Cardiac septum (tissue), 1 donor: Measurements from ENCODE around the gene CCZ1B. TPM values are rescaled to one million over a fixed set of nuclear protein-coding genes. Genes with fewer than 3 reads are reported as not detected.
"Not testable (repeated sequence)": the region's sequence is repeated elsewhere in the genome, so short reads cannot be mapped to it uniquely, and the experiment has no call there.

ENCODE experiments used
- DNase-seq: peaks from one replicate; pipeline ENCODE4 v3.0.0-alpha.2; 2020; ENCODE audit warnings: low spot score
- intact Hi-C: fragments of 100-400 bp; cut with DNase I; formaldehyde crosslinking; loops from one replicate; pipeline ENCODE4 v1.14.0; 2022
- total RNA-seq: library from RNA; stranded (reverse); fragmentation: NEBNext Ultra II Directional; extraction: Animal tissue kit (Norgen Biotek cat#: 25700); gene quantifications from one replicate; pipeline ENCODE4 v1.2.1, GENCODE V29; 2021
- donor health status: DM: no; HTN: no; CAD: no.

CCZ1B gene
- total RNA-seq, 1 donor from 2014 or later, result 32.7 TPM

- intact Hi-C loops, DNase-seq: not testable (repeated sequence)
Observed at GRCh38 chr7:6835521-6835920, 9.4 kb upstream of the CCZ1B start.

GRCh38 chr7:6833636-6834035 is 7.6 kb upstream of the CCZ1B start:
- DNase-seq, result no peak
- intact Hi-C loops, result no loop called here

- intact Hi-C loops, result no loop called here
Observed at GRCh38 chr7:6831018-6831725, 5.1 kb upstream of the CCZ1B start.

GRCh38 chr7:6830026-6830425 is 4.0 kb upstream of the CCZ1B start:
- DNase-seq, intact Hi-C loops: not testable (repeated sequence)

More at GRCh38 chr7:6831018-6831725, 5.1 kb upstream of the CCZ1B start:
- no peak for DNase-seq

- intact Hi-C loops, DNase-seq: not testable (repeated sequence)
Observed at GRCh38 chr7:6829616-6830015, 3.5 kb upstream of the CCZ1B start.

- intact Hi-C loops, DNase-seq: not testable (repeated sequence)
Observed at GRCh38 chr7:6827180-6827579, 1.1 kb upstream of the CCZ1B start.

- intact Hi-C loops, DNase-seq: not testable (repeated sequence)
Observed at GRCh38 chr7:6825236-6826125, 594 bp downstream of the CCZ1B start.

GRCh38 chr7:6821622-6822021 is 4.5 kb downstream of the CCZ1B start:
- intact Hi-C loops, DNase-seq: not testable (repeated sequence)

GRCh38 chr7:6815470-6815869 is 10.6 kb downstream of the CCZ1B start:
- intact Hi-C loops, result not testable (repeated sequence)

GRCh38 chr7:6813011-6813410 is 13.1 kb downstream of the CCZ1B start:
- intact Hi-C loops, DNase-seq: not testable (repeated sequence)

More at GRCh38 chr7:6815470-6815869, 10.6 kb downstream of the CCZ1B start:
- not testable (repeated sequence) for DNase-seq

GRCh38 chr7:6807959-6808358 is 18.1 kb downstream of the CCZ1B start:
- intact Hi-C loops, DNase-seq: not testable (repeated sequence)

- DNase-seq, intact Hi-C loops: not testable (repeated sequence)
Observed at GRCh38 chr7:6807393-6807918, 18.6 kb downstream of the CCZ1B start.

GRCh38 chr7:6800331-6800730 is 25.7 kb downstream of the CCZ1B start:
- DNase-seq, intact Hi-C loops: not testable (repeated sequence)

GRCh38 chr7:6799887-6800286 is 26.2 kb downstream of the CCZ1B start:
- intact Hi-C loops, DNase-seq: not testable (repeated sequence)

- intact Hi-C loops, DNase-seq: not testable (repeated sequence)
Observed at GRCh38 chr7:6798047-6798446, 28.0 kb downstream of the CCZ1B start.

- DNase-seq, intact Hi-C loops: not testable (repeated sequence)
Observed at GRCh38 chr7:6797218-6797617, 28.9 kb downstream of the CCZ1B start.

- DNase-seq, intact Hi-C loops: not testable (repeated sequence)
Observed at GRCh38 chr7:6794276-6794675, 31.8 kb downstream of the CCZ1B start.

- DNase-seq, intact Hi-C loops: not testable (repeated sequence)
Observed at GRCh38 chr7:6792113-6792872, 33.8 kb downstream of the CCZ1B start.

- intact Hi-C loops, DNase-seq: not testable (repeated sequence)
Observed at GRCh38 chr7:6789353-6789752, 36.7 kb downstream of the CCZ1B start.
